ENCODE data around the gene TMEM86B. TPM values are rescaled to one million over a fixed set of nuclear protein-coding genes. Genes with fewer than 3 reads are reported as not detected.

The TMEM86B gene
- total RNA-seq, 1 donor from 2014 or later = 14.8 TPM

DNA sequence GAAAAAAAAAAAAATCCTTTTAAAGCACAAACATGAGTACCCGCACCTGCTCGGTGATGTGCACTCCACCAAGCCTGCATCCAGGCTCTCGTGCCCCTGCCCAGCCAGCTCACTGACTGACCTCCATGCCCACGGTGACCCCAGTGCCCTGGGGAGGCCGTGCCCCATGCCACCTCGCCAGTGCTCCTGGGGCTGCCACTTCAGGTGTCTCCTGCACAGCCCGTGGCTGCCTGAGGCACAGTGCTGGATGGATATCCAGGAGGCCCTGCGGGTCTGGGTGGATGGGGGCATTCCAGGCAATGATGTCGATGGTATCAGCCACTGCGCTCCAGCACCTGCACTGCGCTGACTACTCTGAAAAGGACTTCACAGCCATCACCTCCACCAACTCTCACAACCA is 21.3 kb upstream of the TMEM86B start:
- ATAC-seq (ENCODE audit: low read depth) = no peak
- POLR2A ChIA-PET = interaction anchor here (2.0 kb wide), 1 partner anchor 10 kb away, joined by 10 read pairs; the partner anchor contains the start of gene PPP6R1
- CTCF ChIA-PET = interaction anchor here (1.7 kb wide), 1 partner anchor 51 kb away, joined by 4 read pairs; no protein-coding TSS in a partner anchor
- H3K9me3 Mint-ChIP-seq = no peaks in the 10 kb centered on the region
- H3K36me3 Mint-ChIP-seq (ENCODE audit: low read depth) = peaks cover 36% of the 10 kb centered on the region
- H3K4me1 Mint-ChIP-seq = peaks cover 74% of the 10 kb centered on the region
- DNase-seq = no peak
- H3K4me3 Mint-ChIP-seq = no peak overlapping the region
- H3K27me3 Mint-ChIP-seq = no peaks in the 10 kb centered on the region
- peak overlapping the region; percentile 7 for H3K27ac Mint-ChIP-seq
- intact Hi-C loops (cut with micrococcal nuclease) = loop anchor here (5.0 to 10.0 kb wide), 3 partner anchors 33 to 392 kb away; partner anchors contain the start of genes ZNF524, ZNF580, ZNF581 and ZNF865
- TF ChIP-seq, protein P1, sequence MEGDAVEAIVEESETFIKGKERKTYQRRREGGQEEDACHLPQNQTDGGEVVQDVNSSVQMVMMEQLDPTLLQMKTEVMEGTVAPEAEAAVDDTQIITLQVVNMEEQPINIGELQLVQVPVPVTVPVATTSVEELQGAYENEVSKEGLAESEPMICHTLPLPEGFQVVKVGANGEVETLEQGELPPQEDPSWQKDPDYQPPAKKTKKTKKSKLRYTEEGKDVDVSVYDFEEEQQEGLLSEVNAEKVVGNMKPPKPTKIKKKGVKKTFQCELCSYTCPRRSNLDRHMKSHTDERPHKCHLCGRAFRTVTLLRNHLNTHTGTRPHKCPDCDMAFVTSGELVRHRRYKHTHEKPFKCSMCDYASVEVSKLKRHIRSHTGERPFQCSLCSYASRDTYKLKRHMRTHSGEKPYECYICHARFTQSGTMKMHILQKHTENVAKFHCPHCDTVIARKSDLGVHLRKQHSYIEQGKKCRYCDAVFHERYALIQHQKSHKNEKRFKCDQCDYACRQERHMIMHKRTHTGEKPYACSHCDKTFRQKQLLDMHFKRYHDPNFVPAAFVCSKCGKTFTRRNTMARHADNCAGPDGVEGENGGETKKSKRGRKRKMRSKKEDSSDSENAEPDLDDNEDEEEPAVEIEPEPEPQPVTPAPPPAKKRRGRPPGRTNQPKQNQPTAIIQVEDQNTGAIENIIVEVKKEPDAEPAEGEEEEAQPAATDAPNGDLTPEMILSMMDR (IDR thresholded peaks at IDR 0.05) = no peak

DNA sequence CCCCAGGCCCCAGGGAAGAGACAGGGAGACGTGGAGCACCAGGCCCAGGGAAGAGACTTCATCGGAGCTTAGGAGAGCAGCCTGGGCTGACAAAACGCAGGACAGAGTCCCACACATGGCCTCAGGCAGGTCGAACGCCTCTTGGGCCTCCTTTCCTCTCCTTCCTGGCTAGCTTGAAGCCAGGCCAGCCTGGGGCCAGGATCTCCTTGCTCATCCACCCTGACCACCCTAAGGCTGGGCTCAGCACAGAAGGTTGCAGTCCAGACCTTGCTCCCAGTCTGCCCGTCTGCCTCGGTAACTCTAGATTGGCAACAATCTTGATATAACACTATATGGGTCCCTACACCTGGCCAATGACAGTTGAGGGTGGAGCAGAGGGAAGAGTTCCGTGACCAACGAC is 20.1 kb upstream of the TMEM86B start:
- ATAC-seq (ENCODE audit: low read depth) (no peak), DNase-seq (no peak)
- Mint-ChIP-seq H3K36me3 (ENCODE audit: low read depth) (peaks cover 44% of the 10 kb centered on the region), H3K27me3 (no peaks in the 10 kb centered on the region), H3K27ac (peak overlapping the region; percentile 50), H3K4me1 (peaks cover 66% of the 10 kb centered on the region), H3K4me3 (peak overlapping the region; percentile 28), H3K9me3 (no peaks in the 10 kb centered on the region)
- intact Hi-C loops (cut with micrococcal nuclease) = no loop called here
- ChIA-PET POLR2A (interaction anchor here (1.0 kb wide), 1 partner anchor 158 kb away, joined by 3 read pairs; no protein-coding TSS in a partner anchor), CTCF (no interaction called here)
- TF ChIP-seq, protein P1 (IDR thresholded peaks at IDR 0.05) = no peak

DNA sequence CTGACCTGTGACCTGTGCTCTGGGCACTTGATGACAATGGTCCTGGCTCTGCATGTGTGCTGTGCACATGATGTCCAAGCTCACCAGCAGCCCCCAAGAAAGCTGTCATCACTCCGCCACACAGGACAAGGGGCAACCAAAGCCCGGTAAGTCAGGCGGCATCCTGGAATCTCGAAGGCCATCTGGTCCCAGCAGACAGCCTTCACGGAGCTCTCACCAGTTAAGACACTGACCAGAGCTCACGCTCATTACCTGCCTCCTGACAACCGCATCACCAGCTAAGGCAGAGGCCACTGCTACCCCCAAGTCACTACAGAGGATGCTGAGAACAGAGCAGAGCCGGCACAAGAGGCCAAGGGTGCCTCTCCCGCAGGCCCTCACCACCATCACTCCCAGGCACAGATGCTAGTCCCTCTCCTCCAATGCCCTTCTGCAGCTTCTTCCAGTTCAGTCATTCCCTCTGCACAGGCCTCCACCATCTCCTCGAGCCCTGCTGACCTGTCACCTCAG is 19.7 kb upstream of the TMEM86B start:
- Mint-ChIP-seq H3K4me1 (peaks cover 61% of the 10 kb centered on the region), H3K27me3 (no peaks in the 10 kb centered on the region), H3K9me3 (no peaks in the 10 kb centered on the region), H3K36me3 (ENCODE audit: low read depth) (peaks cover 47% of the 10 kb centered on the region), H3K4me3 (peak overlapping the region; percentile 28), H3K27ac (no peak overlapping the region)
- CTCF ChIA-PET = interaction anchor here (0.6 kb wide), 1 partner anchor 136 kb away, joined by 3 read pairs; the partner anchor contains the start of gene TMEM238
- DNase-seq = no peak
- intact Hi-C loops (cut with micrococcal nuclease) = no loop called here
- TF ChIP-seq, protein P1 (IDR thresholded peaks at IDR 0.05) = no peak
- POLR2A ChIA-PET = interaction anchor here (1.0 kb wide), 1 partner anchor 159 kb away, joined by 3 read pairs; no protein-coding TSS in a partner anchor
- no peak for ATAC-seq (ENCODE audit: low read depth)

DNA sequence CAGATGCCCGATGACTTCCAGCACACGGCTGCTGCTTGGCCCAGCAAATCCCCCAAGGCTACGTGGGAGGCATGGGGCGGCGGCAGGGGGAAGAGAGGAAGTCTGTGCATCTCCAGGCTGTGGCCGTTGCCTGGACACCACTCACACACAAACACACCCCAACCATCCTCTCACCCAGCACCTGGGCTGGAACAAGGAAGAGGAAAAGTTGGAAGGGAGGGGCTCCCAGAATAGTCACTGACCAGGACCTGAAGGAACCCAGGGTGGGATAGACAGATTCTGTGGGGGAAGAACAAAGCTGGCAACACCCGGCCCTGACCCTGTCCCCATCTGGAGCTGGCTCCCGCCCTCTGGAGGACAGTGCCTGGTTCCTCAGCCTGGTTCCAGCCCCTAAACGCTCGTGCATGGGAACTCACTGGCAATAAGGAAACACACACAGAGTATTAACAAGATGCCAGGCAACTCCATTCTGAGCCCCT is 19.1 kb upstream of the TMEM86B start:
- Mint-ChIP-seq H3K4me3 (no peak overlapping the region), H3K27me3 (no peaks in the 10 kb centered on the region), H3K9me3 (no peaks in the 10 kb centered on the region), H3K27ac (no peak overlapping the region), H3K36me3 (ENCODE audit: low read depth) (peaks cover 50% of the 10 kb centered on the region), H3K4me1 (peaks cover 56% of the 10 kb centered on the region)
- ATAC-seq (ENCODE audit: low read depth) = no peak
- DNase-seq = no peak
- ChIA-PET POLR2A (interaction anchor here (1.0 kb wide), 1 partner anchor 159 kb away, joined by 3 read pairs; no protein-coding TSS in a partner anchor), CTCF (interaction anchor here (0.6 kb wide), 1 partner anchor 136 kb away, joined by 3 read pairs; the partner anchor contains the start of gene TMEM238)
- intact Hi-C loops (cut with micrococcal nuclease) = no loop called here
- TF ChIP-seq, protein P1 (IDR thresholded peaks at IDR 0.05) = no peak

Measured in activated B cell treated with CpG ODN at 0.5 μM for 24 hours (primary cell).